NCI-H128 (cell line): ENCODE results near the gene SAXO1.
"Not testable (repeated sequence)": the region's sequence is repeated elsewhere in the genome, so short reads cannot be mapped to it uniquely, and the experiment has no call there.

Source experiments
- DNase-seq: peaks from one replicate; lab custom pipeline; 2025; ENCODE audit not compliant: unreplicated experiment; lab: John Stamatoyannopoulos, UW

SAXO1 gene

GRCh38 chr9:18971909-18972308 lies 61.1 kb downstream of the SAXO1 start:
- no peak for DNase-seq

DNA sequence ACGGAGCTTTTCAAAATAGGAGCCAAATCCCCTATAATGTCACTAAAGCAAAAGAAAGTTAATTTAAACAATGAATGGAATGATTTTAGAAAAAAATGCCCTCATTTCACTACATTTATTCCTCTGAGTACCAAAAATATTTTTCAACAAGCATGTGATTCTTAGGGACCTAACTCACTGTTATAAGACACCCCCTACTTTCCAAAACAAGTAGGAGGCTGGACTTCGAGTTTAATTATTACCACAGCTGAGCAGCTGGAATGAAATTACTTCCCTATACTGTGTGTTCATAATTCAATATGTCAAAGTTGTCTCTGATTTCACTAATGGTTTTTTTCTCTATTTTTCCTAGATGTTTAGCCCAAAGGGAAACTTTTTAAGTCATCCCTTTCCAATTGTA lies 61.6 kb downstream of the SAXO1 start:
- DNase-seq = no peak

- no peak for DNase-seq
Measured at GRCh38 chr9:18970393-18970792, 62.6 kb downstream of the SAXO1 start.

- no peak for DNase-seq
Measured at GRCh38 chr9:18969128-18969527, 63.9 kb downstream of the SAXO1 start.

DNA sequence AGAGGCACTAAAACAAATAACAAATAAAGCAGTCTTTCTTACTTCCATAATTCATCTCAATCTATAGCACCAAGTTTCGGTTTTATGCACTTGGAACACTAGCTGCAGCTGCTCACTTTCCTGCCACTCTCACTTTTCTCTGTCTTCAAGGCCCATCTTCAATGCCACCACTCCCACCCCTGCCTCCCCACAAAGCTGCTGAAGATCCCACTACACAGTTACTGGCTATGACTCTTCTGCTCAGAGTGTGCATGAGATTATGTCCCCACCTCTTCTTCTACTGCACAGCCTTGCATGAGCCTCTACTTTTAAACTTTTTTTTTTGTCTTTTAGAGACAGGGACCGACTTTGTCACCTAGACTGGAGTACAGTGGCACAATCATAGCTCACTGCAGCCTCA lies 77.4 kb downstream of the SAXO1 start:
- no peak for DNase-seq

- no peak for DNase-seq
Measured at GRCh38 chr9:18951936-18952335, 81.1 kb downstream of the SAXO1 start.

DNA sequence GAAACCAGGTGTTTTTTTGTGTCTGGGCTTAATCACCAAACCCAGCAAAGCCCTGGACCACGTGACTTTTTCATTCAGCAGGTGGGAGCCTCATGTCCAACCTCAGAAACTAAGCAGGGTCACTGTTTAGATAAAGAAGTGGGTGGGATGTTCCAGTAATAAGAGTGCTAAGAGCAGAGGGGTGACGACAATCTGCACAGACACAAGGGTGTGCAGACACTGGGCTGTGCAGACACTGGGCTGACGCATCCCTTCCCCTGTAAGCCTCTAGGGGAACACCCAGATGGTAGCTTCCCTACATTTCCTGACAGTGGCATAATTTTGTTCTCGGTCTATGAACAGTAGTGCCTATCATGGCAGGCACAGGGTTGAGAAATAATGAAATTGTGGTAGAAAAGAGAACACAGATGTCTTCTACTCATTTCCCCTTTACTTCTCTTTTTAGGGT lies 85.1 kb downstream of the SAXO1 start:
- DNase-seq = no peak

GRCh38 chr9:18942801-18943200 lies 90.2 kb downstream of the SAXO1 start:
- no peak for DNase-seq

DNA sequence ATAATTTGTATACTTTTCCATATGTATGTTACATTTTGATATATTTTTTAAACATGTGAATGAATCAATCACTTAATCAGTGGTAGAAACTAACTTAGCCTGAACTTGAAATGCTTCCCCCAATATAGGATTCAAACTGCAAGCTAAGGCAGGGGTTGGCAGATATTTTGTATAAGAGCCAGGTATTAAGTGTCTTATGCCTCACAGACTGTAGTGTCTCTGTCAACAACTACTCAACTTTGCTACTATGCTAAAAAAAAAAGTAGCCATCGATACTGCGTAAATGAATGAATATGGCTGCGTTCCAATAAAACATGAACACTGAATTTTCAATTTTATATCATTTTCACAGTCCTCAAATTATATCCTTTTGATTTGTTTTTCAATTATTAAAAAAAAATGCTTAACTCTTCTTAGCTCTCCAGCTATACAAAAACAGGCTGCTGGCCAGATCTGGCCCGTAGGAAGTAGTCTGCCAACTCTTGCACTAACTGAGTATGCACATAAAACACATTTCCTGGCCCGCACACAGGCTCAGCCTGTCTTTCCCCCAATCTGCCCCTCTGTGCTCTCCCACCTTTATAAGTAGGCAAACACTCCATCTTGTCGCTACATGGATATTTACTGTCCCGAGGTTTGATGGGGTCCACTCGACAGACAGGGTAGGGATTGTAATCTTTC lies 91.8 kb downstream of the SAXO1 start:
- DNase-seq = no peak

GRCh38 chr9:18939943-18940342 lies 93.1 kb downstream of the SAXO1 start:
- DNase-seq = no peak

DNA sequence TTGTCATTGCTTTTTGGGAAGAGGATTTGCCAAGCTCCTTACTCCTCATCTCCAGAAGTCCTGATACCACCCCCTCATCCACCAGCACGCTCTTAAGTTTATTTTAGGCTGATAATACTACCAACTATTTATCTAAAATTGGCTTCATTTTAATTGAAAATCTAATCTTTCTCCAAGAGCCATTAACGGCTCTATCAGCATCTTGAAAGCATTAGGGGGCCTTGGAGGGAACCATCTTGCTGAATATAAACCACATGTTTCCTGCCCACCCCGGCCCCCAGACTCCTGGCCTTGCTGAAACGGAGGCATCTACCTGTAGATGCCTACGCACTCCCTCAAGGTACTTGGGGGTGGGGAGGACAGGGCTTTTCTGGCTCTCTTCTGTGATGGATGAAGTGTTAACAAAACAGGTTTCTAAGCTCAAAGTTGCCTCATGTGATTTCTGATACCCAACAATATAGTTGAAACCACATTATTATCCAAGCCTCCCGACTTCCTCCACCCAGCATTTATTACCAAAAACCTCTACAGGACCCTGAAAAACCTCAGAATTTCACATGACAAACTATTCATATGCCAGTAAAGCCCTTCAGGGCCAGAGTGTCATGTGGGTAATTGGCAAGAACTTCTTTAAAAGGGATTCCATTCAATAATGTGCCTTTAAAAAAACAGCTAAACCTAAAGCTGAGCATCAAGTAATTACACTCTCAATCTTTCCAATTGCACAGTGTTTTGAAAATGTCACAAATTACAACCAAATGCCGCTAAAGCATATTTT lies 96.7 kb downstream of the SAXO1 start:
- no peak for DNase-seq

GRCh38 chr9:18935541-18935940 lies 97.5 kb downstream of the SAXO1 start:
- no peak for DNase-seq

GRCh38 chr9:18930611-18931010 lies 102.4 kb downstream of the SAXO1 start:
- not testable (repeated sequence) for DNase-seq

GRCh38 chr9:18928711-18929110 lies 104.3 kb downstream of the SAXO1 start:
- DNase-seq = no peak

- DNase-seq = no peak
Measured at GRCh38 chr9:18926513-18926912, 106.5 kb downstream of the SAXO1 start.

DNA sequence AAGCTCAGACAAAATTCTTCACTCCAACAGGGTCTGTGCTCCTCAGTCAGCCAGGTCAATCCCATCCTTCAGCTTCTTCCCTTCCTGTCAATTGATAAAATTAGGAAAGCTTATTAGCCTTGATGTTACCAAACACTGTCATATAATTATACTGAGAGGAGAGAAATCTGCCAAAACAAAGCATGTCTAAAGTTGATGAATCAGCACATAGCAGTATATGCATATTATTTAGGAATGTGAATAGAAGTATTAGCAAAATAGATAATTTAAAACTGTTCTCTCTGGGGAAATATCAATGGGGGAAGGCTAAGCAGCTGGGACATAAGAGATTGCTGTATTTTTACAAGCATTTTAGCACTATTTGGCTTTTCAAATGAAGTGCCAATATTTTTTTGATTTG lies 107.1 kb downstream of the SAXO1 start:
- no peak for DNase-seq

GRCh38 chr9:18923671-18924430 lies 109.2 kb downstream of the SAXO1 start:
- DNase-seq = no peak

GRCh38 chr9:18923167-18923566 lies 109.8 kb downstream of the SAXO1 start:
- no peak for DNase-seq

GRCh38 chr9:18922161-18922885 lies 110.7 kb downstream of the SAXO1 start:
- DNase-seq = no peak

- no peak for DNase-seq
Measured at GRCh38 chr9:18921366-18922075, 111.5 kb downstream of the SAXO1 start.
